Hepatocyte (in vitro differentiated cells): ENCODE results near the gene FES. TPM values are rescaled to one million over a fixed set of nuclear protein-coding genes. Genes with fewer than 3 reads are reported as not detected.

Experiments
- DNase-seq: peaks from one replicate; pipeline ENCODE4 v3.0.0-alpha.2; 2016; ENCODE audit warnings: low spot score
- H2AFZ ChIP-seq: fragments of 200-600 bp; sonication (generic); 2 replicates; pipeline ENCODE4 v1.6.0; 2016; ENCODE audit warnings: antibody characterized with exemption, mild to moderate bottlenecking
- H3K27ac ChIP-seq: fragments of 200-600 bp; sonication (generic); 2 replicates; pipeline ENCODE4 v1.5.1; 2016; ENCODE audit warnings: mild to moderate bottlenecking
- H3K27me3 ChIP-seq: fragments of 200-600 bp; sonication (generic); 2 replicates; pipeline ENCODE4 v1.6.1; 2016
- H3K36me3 ChIP-seq: fragments of 200-600 bp; sonication (generic); replicated peaks from 2 replicates; pipeline ENCODE4 v1.5.1; 2016; ENCODE audit warnings: low read depth; ENCODE audit not compliant: insufficient read depth
- H3K4me1 ChIP-seq: fragments of 200-600 bp; sonication (generic); 2 replicates; pipeline ENCODE4 v1.5.1; 2016; ENCODE audit warnings: mild to moderate bottlenecking, moderate library complexity; ENCODE audit not compliant: insufficient read depth
- H3K4me2 ChIP-seq: fragments of 200-600 bp; sonication (generic); 2 replicates; pipeline ENCODE4 v1.6.0; 2016
- H3K4me3 ChIP-seq: fragments of 200-600 bp; sonication (generic); 2 replicates; pipeline ENCODE4 v1.5.1; 2016; ENCODE audit warnings: mild to moderate bottlenecking
- H3K79me2 ChIP-seq: fragments of 200-600 bp; sonication (generic); 2 replicates; pipeline ENCODE4 v1.6.0; 2017; ENCODE audit warnings: mild to moderate bottlenecking
- H3K9me2 ChIP-seq: fragments of 200-600 bp; sonication (generic); replicated peaks from 2 replicates; pipeline ENCODE4 v1.6.0; 2017; ENCODE audit warnings: mild to moderate bottlenecking; ENCODE audit not compliant: insufficient read depth
- H3K9me3 ChIP-seq: fragments of 200-600 bp; sonication (generic); 2 replicates; pipeline ENCODE4 v1.5.1; 2016; ENCODE audit warnings: low read depth, mild to moderate bottlenecking
- H4K20me1 ChIP-seq: fragments of 200-600 bp; sonication (generic); 2 replicates; pipeline ENCODE4 v1.6.0; 2016; ENCODE audit warnings: mild to moderate bottlenecking; ENCODE audit not compliant: insufficient read depth, poor library complexity, severe bottlenecking
- CTCF ChIP-seq: fragments of 200-600 bp; sonication (generic); IDR thresholded peaks from 2 replicates; pipeline ENCODE4 v1.5.1; 2016; ENCODE audit warnings: antibody characterized with exemption, mild to moderate bottlenecking; ENCODE audit not compliant: poor library complexity
- EZH2 ChIP-seq: fragments of 200-600 bp; sonication (generic); IDR thresholded peaks from 2 replicates; pipeline ENCODE4 v1.6.1; 2016; ENCODE audit warnings: antibody characterized with exemption, mild to moderate bottlenecking, borderline replicate concordance
- EZH2phosphoT487 ChIP-seq: fragments of 200-600 bp; sonication (generic); IDR thresholded peaks from one replicate; pipeline ENCODE4 v1.6.1; 2018; ENCODE audit warnings: antibody characterized with exemption, mild to moderate bottlenecking, low read depth, moderate library complexity; ENCODE audit not compliant: unreplicated experiment, severe bottlenecking
- WGBS: methylation state at CpG from one replicate; pipeline ENCODE4 v1.1.6; 2016; ENCODE audit warnings: low lambda C conversion rate; ENCODE audit errors: missing lambda C conversion rate; 5-methylcytosine and 5-hydroxymethylcytosine counted together
- polyA plus RNA-seq: library from polyadenylated mRNA; unstranded; fragments of >200 nt; fragmentation: Nextera tagmentation; extraction: Ambion mirVana; gene quantifications from 2 replicates; pipeline ENCODE4 v1.2.1, GENCODE V29; 2016
- total RNA-seq: library from RNA; depleted of rRNA; stranded (reverse); fragments of >200 nt; gene quantifications from 2 replicates; pipeline ENCODE4 v1.2.3, GENCODE V29; 2014

Gene FES
- total and polyA plus RNA-seq, 2 experiments from 2014 or later, result 7.3 to 13.5 TPM

- H3K9me2 ChIP-seq, result no peaks in the 10 kb centered on the region
- no peak overlapping the region for H2AFZ ChIP-seq
- no peaks in the 10 kb centered on the region for H4K20me1 ChIP-seq
- no peak overlapping the region for H3K27ac ChIP-seq
- H3K4me1 ChIP-seq, result peaks cover 5% of the 10 kb centered on the region
- WGBS, result 81% methylated on average over 9 of the region's 9 CpGs
- no peaks in the 10 kb centered on the region for H3K36me3 ChIP-seq
- no peak overlapping the region for H3K4me3 ChIP-seq
- no peaks in the 10 kb centered on the region for H3K79me2 ChIP-seq
- TF ChIP-seq EZH2phosphoT487, result no peak
- no peak for TF ChIP-seq CTCF
- no peak for TF ChIP-seq EZH2
- no peaks in the 10 kb centered on the region for H3K9me3 ChIP-seq
- no peak for DNase-seq
- no peak overlapping the region for H3K4me2 ChIP-seq
- H3K27me3 ChIP-seq, result no peaks in the 10 kb centered on the region
Observed at GRCh38 chr15:90855139-90855538, 29.2 kb upstream of the FES start.

GRCh38 chr15:90857337-90857736 is 27.0 kb upstream of the FES start:
- H3K4me1 ChIP-seq, result peaks cover 5% of the 10 kb centered on the region
- H3K36me3 ChIP-seq, result no peaks in the 10 kb centered on the region
- no peak overlapping the region for H3K27ac ChIP-seq
- no peak overlapping the region for H3K4me2 ChIP-seq
- no peak for TF ChIP-seq CTCF
- no peak for TF ChIP-seq EZH2phosphoT487
- no peak for TF ChIP-seq EZH2
- no peaks in the 10 kb centered on the region for H3K79me2 ChIP-seq
- no peak for DNase-seq
- 88% methylated on average over 8 of the region's 8 CpGs for WGBS
- no peak overlapping the region for H3K4me3 ChIP-seq
- H4K20me1 ChIP-seq, result no peaks in the 10 kb centered on the region
- H3K27me3 ChIP-seq, result no peaks in the 10 kb centered on the region
- H2AFZ ChIP-seq, result no peak overlapping the region
- H3K9me3 ChIP-seq, result no peaks in the 10 kb centered on the region
- no peaks in the 10 kb centered on the region for H3K9me2 ChIP-seq

- no peaks in the 10 kb centered on the region for H4K20me1 ChIP-seq
- no peak overlapping the region for H3K4me2 ChIP-seq
- H3K4me1 ChIP-seq, result peaks cover 5% of the 10 kb centered on the region
- H3K9me2 ChIP-seq, result no peaks in the 10 kb centered on the region
- no peaks in the 10 kb centered on the region for H3K36me3 ChIP-seq
- H3K27ac ChIP-seq, result no peak overlapping the region
- no peaks in the 10 kb centered on the region for H3K79me2 ChIP-seq
- no peak overlapping the region for H3K4me3 ChIP-seq
- H3K9me3 ChIP-seq, result no peaks in the 10 kb centered on the region
- no peaks in the 10 kb centered on the region for H3K27me3 ChIP-seq
- 87% methylated on average over 8 of the region's 8 CpGs for WGBS
- TF ChIP-seq CTCF (no peak), EZH2phosphoT487 (no peak), EZH2 (no peak)
- H2AFZ ChIP-seq, result no peak overlapping the region
- no peak for DNase-seq
Observed at GRCh38 chr15:90857883-90858443, 26.3 kb upstream of the FES start.
